ENCODE measurements around the gene AIDA.

DNA sequence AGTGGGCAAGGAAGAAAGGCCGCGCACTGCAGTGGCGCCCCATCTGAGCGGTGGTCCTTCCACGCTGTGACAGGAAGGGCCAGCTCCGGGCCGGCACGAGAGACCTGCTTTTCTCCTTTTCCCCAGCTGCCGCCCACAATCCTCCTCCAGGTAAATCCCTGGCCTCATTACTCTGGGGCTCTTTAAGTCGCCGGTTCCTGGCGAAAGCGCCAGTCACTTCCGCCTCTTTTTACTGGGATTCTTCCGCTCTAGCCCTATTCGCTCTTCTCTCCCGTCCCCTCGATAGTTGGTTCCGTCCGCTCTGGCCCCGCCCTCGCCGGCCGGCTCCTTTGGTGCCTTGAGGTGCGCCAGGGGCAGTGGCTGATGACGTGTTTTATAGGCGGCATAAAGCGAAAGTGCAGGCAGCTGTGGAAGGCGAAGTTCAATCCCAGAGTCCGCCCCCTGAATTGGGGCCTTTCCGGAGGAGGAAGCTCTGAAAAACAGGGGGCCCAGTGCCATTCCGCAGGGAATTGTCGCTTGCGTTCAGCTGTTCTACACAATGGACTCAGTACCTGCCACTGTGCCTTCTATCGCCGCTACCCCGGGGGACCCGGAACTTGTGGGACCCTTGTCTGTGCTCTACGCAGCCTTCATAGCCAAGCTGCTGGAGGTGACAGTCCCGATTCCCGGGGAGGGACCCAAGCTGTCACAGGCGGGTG lies 68.2 kb downstream of the AIDA start:
- TF ChIP-seq, protein P1, sequence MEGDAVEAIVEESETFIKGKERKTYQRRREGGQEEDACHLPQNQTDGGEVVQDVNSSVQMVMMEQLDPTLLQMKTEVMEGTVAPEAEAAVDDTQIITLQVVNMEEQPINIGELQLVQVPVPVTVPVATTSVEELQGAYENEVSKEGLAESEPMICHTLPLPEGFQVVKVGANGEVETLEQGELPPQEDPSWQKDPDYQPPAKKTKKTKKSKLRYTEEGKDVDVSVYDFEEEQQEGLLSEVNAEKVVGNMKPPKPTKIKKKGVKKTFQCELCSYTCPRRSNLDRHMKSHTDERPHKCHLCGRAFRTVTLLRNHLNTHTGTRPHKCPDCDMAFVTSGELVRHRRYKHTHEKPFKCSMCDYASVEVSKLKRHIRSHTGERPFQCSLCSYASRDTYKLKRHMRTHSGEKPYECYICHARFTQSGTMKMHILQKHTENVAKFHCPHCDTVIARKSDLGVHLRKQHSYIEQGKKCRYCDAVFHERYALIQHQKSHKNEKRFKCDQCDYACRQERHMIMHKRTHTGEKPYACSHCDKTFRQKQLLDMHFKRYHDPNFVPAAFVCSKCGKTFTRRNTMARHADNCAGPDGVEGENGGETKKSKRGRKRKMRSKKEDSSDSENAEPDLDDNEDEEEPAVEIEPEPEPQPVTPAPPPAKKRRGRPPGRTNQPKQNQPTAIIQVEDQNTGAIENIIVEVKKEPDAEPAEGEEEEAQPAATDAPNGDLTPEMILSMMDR (IDR thresholded peaks at IDR 0.05) = no peak
- TF ChIP-seq EZH2 (IDR thresholded peaks at IDR 0.05; ENCODE audit: borderline replicate concordance, insufficient read depth, low read depth, low read length, poor library complexity, severe bottlenecking) = no peak
